Measurements from ENCODE around the gene EGFL7.
"Not testable (repeated sequence)": the region's sequence is repeated elsewhere in the genome, so short reads cannot be mapped to it uniquely, and the experiment has no call there.

The EGFL7 gene

DNA sequence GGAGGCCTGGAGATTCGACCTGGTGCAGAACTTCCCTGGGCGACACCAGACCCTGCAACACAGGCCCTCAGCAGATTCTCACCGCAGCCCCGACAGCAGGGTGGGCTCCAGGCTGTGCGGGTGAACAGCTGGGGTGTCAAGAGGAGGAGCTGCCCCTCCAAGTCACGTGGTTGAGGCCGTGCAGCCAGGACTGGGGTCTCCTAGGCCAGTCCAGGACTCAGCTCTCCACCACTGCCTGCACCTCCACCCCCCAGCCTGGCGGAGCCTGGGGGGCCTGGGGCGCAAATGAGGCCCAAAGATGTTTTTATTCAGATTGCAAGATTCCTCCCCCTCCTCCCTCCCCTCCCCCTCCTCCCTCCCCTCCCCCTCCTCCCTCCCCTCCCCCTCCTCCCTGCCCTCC lies 33.8 kb downstream of the EGFL7 start:
- H3K4me3 ChIP-seq (ENCODE audit: low read length), result no peak overlapping the region
- H3K4me2 ChIP-seq (ENCODE audit: low read length), result no peak overlapping the region
- peaks cover 5% of the 10 kb centered on the region for H3K4me1 ChIP-seq (ENCODE audit: control insufficient read depth, insufficient read depth, low read length)
- no peak overlapping the region for H3K9ac ChIP-seq (ENCODE audit: low read depth, low read length)
- H3K9me3 ChIP-seq (replicated peaks; ENCODE audit: low read length), result no peaks in the 10 kb centered on the region
- H3K36me3 ChIP-seq (ENCODE audit: insufficient read depth, low read length), result no peaks in the 10 kb centered on the region
- peaks cover 51% of the 10 kb centered on the region for H3K27me3 ChIP-seq (ENCODE audit: control insufficient read depth, insufficient read depth, low read length)

DNA sequence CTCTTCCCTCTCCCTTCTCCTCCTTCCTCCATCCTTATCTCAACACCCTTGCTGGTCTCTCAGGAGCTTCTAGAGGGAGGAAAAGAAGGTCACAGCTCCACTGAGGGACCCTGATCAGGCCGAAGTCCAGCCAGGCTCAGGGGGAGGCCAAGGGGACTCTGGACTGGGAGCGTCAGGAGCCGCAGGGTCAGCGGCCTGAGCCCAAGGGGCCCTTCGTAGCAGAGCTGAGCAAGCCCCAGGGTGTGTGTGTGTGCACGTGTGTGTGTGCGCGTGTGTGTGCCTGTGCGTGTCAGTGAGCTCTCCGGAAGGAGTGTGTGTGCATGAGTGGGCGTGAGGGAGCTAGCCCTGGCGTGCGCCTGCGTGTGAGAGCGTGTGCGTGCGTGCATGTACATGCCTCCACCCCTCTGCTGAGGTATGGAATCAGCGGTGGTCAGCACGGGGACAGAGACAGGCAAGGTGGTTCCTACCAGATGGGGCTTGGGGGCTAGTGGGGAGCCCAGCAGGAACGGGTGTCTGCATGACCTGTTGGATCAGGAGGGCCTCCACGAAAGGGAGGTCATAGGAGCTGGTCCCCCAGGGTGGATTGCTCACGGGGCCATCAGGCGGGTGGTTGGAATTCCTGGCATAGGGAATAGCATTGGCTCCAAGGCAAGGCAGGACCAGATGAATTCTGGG lies 34.6 kb downstream of the EGFL7 start:
- H3K27me3 ChIP-seq (ENCODE audit: control insufficient read depth, insufficient read depth, low read length), result peaks cover 55% of the 10 kb centered on the region
- H3K9me3 ChIP-seq (replicated peaks; ENCODE audit: low read length), result no peaks in the 10 kb centered on the region
- H3K4me3 ChIP-seq (ENCODE audit: low read length), result no peak overlapping the region
- H3K36me3 ChIP-seq (ENCODE audit: insufficient read depth, low read length), result no peaks in the 10 kb centered on the region
- H3K4me2 ChIP-seq (ENCODE audit: low read length), result no peak overlapping the region
- peaks cover 5% of the 10 kb centered on the region for H3K4me1 ChIP-seq (ENCODE audit: control insufficient read depth, insufficient read depth, low read length)
- H3K9ac ChIP-seq (ENCODE audit: low read depth, low read length), result no peak overlapping the region

DNA sequence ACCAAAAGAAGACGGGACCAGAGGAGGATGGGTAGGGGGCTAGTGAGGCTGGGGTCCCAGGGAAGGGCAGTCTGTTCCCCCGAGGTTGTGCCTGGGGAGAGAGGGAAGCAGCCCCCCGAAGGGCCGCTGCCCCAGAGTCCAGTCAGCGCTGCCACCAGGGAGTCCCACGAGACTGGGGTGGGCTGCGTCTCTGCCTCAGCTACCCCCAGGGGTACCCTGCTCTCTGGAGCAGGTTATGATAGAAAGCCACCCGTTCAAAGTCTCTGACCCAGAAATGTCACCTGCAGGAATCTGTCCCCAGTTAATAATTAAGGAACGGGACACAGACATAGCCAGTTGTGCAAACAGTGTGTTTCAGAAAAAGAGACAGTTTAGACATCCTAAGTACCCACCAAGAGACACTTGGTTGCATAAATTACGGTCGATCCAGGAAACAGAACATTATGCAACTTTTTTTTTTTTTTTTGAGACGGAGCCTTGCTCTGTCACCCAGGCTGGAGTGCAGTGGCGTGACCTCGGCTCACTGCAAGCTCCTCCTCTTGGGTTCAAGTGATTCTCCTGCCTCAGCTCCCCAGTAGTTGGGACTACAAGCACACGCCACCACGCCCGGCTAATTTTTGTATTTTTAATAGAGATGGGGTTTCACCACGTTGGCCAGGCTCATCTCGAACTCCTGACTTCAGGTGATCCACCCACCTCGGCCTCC lies 35.3 kb downstream of the EGFL7 start:
- Histone ChIP-seq H3K27me3 (ENCODE audit: control insufficient read depth, insufficient read depth, low read length) (peaks cover 55% of the 10 kb centered on the region), H3K36me3 (ENCODE audit: insufficient read depth, low read length) (no peaks in the 10 kb centered on the region), H3K9me3 (replicated peaks; ENCODE audit: low read length) (no peaks in the 10 kb centered on the region), H3K4me2 (ENCODE audit: low read length) (no peak overlapping the region), H3K4me1 (ENCODE audit: control insufficient read depth, insufficient read depth, low read length) (peaks cover 5% of the 10 kb centered on the region), H3K4me3 (ENCODE audit: low read length) (no peak overlapping the region), H3K9ac (ENCODE audit: low read depth, low read length) (no peak overlapping the region)

DNA sequence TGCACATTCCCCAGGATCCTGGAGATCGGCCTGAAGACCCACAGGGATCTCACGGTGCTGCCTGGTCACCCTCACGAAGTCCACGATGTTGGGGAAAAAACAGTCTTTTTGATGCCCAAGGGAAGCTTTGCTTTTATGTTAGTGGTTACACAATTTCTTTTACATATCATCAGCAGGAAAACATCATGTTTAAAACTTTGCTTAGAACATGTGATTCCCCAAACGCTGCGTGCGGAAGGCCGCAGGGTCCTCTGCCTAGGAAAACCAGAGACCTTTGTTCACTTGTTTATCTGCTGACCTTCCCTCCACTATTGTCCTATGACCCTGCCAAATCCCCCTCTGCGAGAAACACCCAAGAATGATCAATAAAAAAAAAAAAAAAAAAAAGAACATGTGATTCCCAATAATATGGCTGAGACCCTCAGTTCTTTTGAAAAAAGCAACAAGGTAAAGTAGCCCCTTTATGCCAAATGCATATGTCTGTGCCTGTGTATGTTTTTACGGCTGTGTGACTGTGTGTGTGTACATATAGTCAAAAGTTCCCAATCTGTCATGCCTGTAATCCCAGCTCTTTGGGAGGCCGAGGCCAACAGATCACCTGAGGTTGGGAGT lies 36.0 kb downstream of the EGFL7 start:
- H3K27me3 ChIP-seq (ENCODE audit: control insufficient read depth, insufficient read depth, low read length), result peaks cover 60% of the 10 kb centered on the region
- no peaks in the 10 kb centered on the region for H3K9me3 ChIP-seq (replicated peaks; ENCODE audit: low read length)
- H3K36me3 ChIP-seq (ENCODE audit: insufficient read depth, low read length), result no peaks in the 10 kb centered on the region
- H3K9ac ChIP-seq (ENCODE audit: low read depth, low read length), result no peak overlapping the region
- no peak overlapping the region for H3K4me2 ChIP-seq (ENCODE audit: low read length)
- no peak overlapping the region for H3K4me3 ChIP-seq (ENCODE audit: low read length)
- peaks cover 3% of the 10 kb centered on the region for H3K4me1 ChIP-seq (ENCODE audit: control insufficient read depth, insufficient read depth, low read length)

DNA sequence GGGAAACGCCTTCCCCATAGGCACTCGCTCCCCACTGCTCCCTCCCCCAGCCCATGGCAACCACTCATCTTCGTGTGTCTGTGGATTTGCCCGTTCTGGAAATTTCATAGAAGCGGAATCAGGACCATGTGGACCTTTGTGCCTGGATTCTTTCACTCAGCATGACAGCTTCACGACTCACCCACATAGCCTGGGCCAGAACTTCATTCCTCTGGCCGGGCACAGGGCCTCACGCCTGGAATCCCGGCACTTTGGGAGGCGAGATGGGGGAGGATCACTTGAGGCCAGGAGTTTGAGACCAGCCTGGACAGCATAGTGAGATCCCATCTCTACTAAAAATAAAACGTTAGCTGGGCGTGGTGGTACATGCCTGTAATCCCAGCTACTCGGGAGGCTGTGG lies 37.6 kb downstream of the EGFL7 start:
- no peak overlapping the region for H3K9ac ChIP-seq (ENCODE audit: low read depth, low read length)
- H3K4me3 ChIP-seq (ENCODE audit: low read length), result no peak overlapping the region
- no peaks in the 10 kb centered on the region for H3K36me3 ChIP-seq (ENCODE audit: insufficient read depth, low read length)
- H3K4me2 ChIP-seq (ENCODE audit: low read length), result no peak overlapping the region
- H3K27me3 ChIP-seq (ENCODE audit: control insufficient read depth, insufficient read depth, low read length), result peaks cover 61% of the 10 kb centered on the region
- H3K4me1 ChIP-seq (ENCODE audit: control insufficient read depth, insufficient read depth, low read length), result no peaks in the 10 kb centered on the region
- H3K9me3 ChIP-seq (replicated peaks; ENCODE audit: low read length), result no peaks in the 10 kb centered on the region

DNA sequence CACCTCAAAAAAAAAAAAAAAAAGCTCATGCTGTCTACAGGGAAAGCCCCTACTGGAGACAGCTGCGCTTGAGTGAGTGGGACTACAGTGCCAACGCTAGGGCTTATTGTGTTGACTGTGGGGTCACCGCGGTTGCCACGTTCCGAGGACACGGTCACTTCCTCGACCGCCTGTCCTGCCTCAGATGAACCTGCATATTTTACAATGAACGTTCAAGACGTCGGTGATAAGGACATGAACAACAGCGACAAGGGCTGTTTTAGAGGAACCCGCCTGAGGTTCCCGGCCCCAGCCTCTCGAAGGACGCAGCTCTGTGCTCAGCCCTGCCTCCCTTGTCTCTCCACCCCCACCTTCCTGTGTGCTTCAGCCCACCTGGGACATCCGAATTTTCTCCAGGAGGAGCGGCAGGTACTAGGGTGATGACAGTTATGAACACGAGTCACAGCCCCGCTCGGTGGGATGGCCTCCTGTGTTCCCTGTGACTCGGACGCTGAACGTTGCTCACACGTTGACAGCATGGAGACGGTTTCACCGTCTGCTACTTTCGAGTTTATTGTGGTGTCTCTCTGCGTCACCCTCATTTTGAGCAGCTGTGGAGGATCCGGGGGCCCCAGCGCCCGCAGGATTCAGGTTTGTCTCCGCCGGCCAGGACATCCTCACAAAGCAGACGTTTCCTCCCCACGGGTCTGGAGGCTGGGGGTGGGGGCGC lies 38.4 kb downstream of the EGFL7 start:
- Histone ChIP-seq H3K27me3 (ENCODE audit: control insufficient read depth, insufficient read depth, low read length) (peaks cover 61% of the 10 kb centered on the region), H3K4me2 (ENCODE audit: low read length) (no peak overlapping the region), H3K4me1 (ENCODE audit: control insufficient read depth, insufficient read depth, low read length) (no peaks in the 10 kb centered on the region), H3K36me3 (ENCODE audit: insufficient read depth, low read length) (no peaks in the 10 kb centered on the region), H3K9me3 (replicated peaks; ENCODE audit: low read length) (no peaks in the 10 kb centered on the region), H3K9ac (ENCODE audit: low read depth, low read length) (no peak overlapping the region), H3K4me3 (ENCODE audit: low read length) (no peak overlapping the region)

DNA sequence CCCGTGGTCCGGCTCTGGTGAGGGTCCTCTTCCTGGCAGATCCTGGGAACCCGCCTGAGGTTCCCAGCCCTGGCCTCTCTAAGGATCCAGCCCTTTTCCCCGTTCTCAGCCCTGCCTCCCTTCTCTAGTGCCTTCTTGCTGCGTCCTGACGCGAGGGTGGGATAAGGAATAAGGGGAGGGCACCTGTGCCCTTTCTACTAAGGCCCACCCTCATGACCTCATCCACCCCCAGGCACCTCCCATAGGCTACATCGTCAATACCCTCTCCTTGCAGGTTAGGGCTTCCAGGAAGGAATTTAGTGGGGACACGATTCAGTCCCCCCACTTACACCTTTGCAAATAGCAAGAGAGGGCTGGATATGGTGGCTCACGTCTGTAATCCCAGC lies 38.9 kb downstream of the EGFL7 start:
- H3K4me1 ChIP-seq (ENCODE audit: control insufficient read depth, insufficient read depth, low read length), result no peaks in the 10 kb centered on the region
- no peak overlapping the region for H3K4me2 ChIP-seq (ENCODE audit: low read length)
- no peaks in the 10 kb centered on the region for H3K36me3 ChIP-seq (ENCODE audit: insufficient read depth, low read length)
- H3K9ac ChIP-seq (ENCODE audit: low read depth, low read length), result no peak overlapping the region
- no peak overlapping the region for H3K4me3 ChIP-seq (ENCODE audit: low read length)
- peaks cover 58% of the 10 kb centered on the region for H3K27me3 ChIP-seq (ENCODE audit: control insufficient read depth, insufficient read depth, low read length)
- H3K9me3 ChIP-seq (replicated peaks; ENCODE audit: low read length), result no peaks in the 10 kb centered on the region

DNA sequence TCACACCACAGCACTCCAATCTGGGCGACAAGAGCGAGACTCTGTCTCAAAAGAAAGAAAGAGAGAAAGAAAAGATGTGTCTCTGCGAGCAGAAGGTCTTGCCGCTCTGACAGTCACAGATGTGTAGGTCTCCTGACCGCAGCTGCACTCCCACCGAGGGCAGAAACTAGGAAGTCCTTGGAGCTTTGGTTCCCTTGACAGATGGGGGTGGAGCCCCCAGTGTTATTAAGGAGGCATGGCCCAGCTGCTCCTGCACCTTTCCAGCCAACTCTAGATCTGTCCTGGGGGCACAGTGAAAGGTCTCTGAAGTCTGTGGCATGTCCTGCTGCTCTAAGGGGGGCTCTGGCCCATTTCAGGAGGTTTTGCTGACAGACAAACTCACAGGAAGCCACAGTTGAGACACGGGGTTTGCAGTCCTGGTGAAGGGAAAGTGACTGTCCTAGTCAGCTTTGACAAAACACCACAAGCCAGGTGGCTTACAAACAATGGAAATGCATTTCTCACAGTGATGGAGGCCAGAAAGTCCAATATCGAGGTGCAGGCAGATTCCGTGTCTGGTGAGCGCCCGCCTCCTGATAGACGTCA lies 40.7 kb downstream of the EGFL7 start:
- H3K4me2 ChIP-seq (ENCODE audit: low read length), result no peak overlapping the region
- no peak overlapping the region for H3K4me3 ChIP-seq (ENCODE audit: low read length)
- H3K9me3 ChIP-seq (replicated peaks; ENCODE audit: low read length), result no peaks in the 10 kb centered on the region
- H3K36me3 ChIP-seq (ENCODE audit: insufficient read depth, low read length), result no peaks in the 10 kb centered on the region
- no peaks in the 10 kb centered on the region for H3K4me1 ChIP-seq (ENCODE audit: control insufficient read depth, insufficient read depth, low read length)
- H3K27me3 ChIP-seq (ENCODE audit: control insufficient read depth, insufficient read depth, low read length), result peaks cover 49% of the 10 kb centered on the region
- no peak overlapping the region for H3K9ac ChIP-seq (ENCODE audit: low read depth, low read length)

DNA sequence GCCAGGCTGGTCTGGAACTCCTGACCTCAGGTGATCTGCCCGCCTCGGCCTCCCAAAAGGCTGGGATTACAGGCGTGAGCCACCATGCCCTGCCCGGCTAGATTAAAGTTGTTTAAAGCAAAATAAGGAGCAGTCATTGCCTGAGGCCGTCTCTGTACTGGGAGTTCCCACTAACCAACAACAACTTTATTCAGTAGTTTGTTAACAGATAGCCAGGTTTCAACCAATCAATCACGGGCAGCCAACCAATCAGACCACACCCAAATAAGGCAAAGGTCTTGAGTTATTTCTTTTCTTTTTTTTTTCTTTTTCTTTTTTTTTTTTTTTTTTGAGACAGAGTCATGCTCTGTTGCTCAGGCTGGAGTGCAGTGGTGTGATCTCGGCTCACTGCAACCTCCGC lies 42.0 kb downstream of the EGFL7 start:
- H3K4me1 ChIP-seq (ENCODE audit: control insufficient read depth, insufficient read depth, low read length); H3K9ac ChIP-seq (ENCODE audit: low read depth, low read length); H3K4me2 ChIP-seq (ENCODE audit: low read length); H3K9me3 ChIP-seq (replicated peaks; ENCODE audit: low read length); H3K36me3 ChIP-seq (ENCODE audit: insufficient read depth, low read length); H3K4me3 ChIP-seq (ENCODE audit: low read length): not testable (repeated sequence)
- peaks cover 39% of the 10 kb centered on the region for H3K27me3 ChIP-seq (ENCODE audit: control insufficient read depth, insufficient read depth, low read length)

DNA sequence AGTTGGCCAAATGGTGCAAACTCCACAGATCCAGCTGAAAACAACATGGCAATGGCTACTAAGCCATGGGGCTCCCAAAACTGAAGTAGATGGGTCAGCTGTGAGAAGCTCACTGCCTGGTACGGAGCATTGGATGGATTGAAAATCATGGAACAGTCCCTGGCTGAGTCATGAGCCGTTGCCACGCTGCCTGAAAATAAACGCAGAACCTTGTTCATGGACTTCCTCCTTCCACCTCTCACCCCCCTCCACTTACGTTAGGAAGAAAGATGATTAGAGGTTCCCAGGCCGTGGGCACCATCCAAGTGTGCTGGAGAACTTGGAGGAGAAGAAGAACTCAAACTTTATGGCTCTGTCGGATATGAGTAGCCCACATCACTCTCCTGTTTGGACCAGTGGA lies 42.8 kb downstream of the EGFL7 start:
- Histone ChIP-seq H3K36me3 (ENCODE audit: insufficient read depth, low read length) (no peaks in the 10 kb centered on the region), H3K4me1 (ENCODE audit: control insufficient read depth, insufficient read depth, low read length) (no peaks in the 10 kb centered on the region)

DNA sequence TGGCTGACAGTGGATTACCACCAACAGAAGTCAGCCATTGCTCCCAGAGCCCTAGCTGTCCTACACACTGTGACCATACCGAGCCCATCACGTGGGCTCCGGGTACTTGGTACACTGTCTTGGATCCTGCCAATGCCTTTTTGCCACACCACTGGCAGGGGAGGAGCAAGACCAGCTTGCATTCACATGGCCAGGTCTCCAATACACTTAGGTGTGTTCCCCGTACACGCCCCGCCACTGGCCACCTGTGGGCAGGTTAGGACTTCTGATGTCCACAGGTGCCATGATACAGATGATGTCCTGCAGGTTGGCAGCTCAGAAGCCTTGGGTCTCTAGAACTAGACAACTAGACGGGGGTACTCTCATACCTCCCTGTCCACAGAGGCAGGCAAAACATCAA lies 44.3 kb downstream of the EGFL7 start:
- H3K4me2 ChIP-seq (ENCODE audit: low read length), result no peak overlapping the region
- H3K4me3 ChIP-seq (ENCODE audit: low read length), result no peak overlapping the region
- no peaks in the 10 kb centered on the region for H3K9me3 ChIP-seq (replicated peaks; ENCODE audit: low read length)
- no peaks in the 10 kb centered on the region for H3K36me3 ChIP-seq (ENCODE audit: insufficient read depth, low read length)
- H3K9ac ChIP-seq (ENCODE audit: low read depth, low read length), result no peak overlapping the region
- peaks cover 27% of the 10 kb centered on the region for H3K27me3 ChIP-seq (ENCODE audit: control insufficient read depth, insufficient read depth, low read length)
- no peaks in the 10 kb centered on the region for H3K4me1 ChIP-seq (ENCODE audit: control insufficient read depth, insufficient read depth, low read length)

More for the DNA sequence above, 42.8 kb downstream of the EGFL7 start:
- Histone ChIP-seq H3K9ac (ENCODE audit: low read depth, low read length) (no peak overlapping the region), H3K4me2 (ENCODE audit: low read length) (no peak overlapping the region), H3K9me3 (replicated peaks; ENCODE audit: low read length) (no peaks in the 10 kb centered on the region), H3K4me3 (ENCODE audit: low read length) (no peak overlapping the region), H3K27me3 (ENCODE audit: control insufficient read depth, insufficient read depth, low read length) (peaks cover 34% of the 10 kb centered on the region)
